ENCODE results near the gene CAPZB.
A peak's percentile ranks its signal among the peaks of the same experiment; 100 is the strongest.

Gene CAPZB

GRCh38 chr1:19352839-19353238 is 132.5 kb downstream of the CAPZB start:
- no peak for DNase-seq (ENCODE audit: low read depth in 2 of 3, low spot score in 1 of 3)

GRCh38 chr1:19351873-19352272 is 133.5 kb downstream of the CAPZB start:
- DNase-seq (ENCODE audit: low read depth in 2 of 3, low spot score in 1 of 3): no peak

GRCh38 chr1:19350566-19350965 is 134.8 kb downstream of the CAPZB start:
- DNase-seq (ENCODE audit: low read depth in 2 of 3, low spot score in 1 of 3): no peak

GRCh38 chr1:19349999-19350398 is 135.3 kb downstream of the CAPZB start:
- DNase-seq (ENCODE audit: low read depth in 2 of 3, low spot score in 1 of 3): no peak

- no peak for DNase-seq (ENCODE audit: low read depth in 2 of 3, low spot score in 1 of 3)
These were observed 136.7 kb downstream of the CAPZB start for GRCh38 chr1:19348441-19349198.

- no peak for DNase-seq (ENCODE audit: low read depth in 2 of 3, low spot score in 1 of 3)
These were observed 137.7 kb downstream of the CAPZB start for GRCh38 chr1:19347533-19348172.

GRCh38 chr1:19346026-19346425 is 139.3 kb downstream of the CAPZB start:
- no peak for DNase-seq (ENCODE audit: low read depth in 2 of 3, low spot score in 1 of 3)

GRCh38 chr1:19345391-19345790 is 139.9 kb downstream of the CAPZB start:
- DNase-seq (ENCODE audit: low read depth in 2 of 3, low spot score in 1 of 3): no peak

GRCh38 chr1:19344831-19345230 is 140.5 kb downstream of the CAPZB start:
- DNase-seq (ENCODE audit: low read depth in 2 of 3, low spot score in 1 of 3): no peak

GRCh38 chr1:19344372-19344810 is 140.9 kb downstream of the CAPZB start:
- peak in 1 of 3 donors; percentile 18 for DNase-seq (ENCODE audit: low read depth in 2 of 3, low spot score in 1 of 3)

GRCh38 chr1:19343617-19344350 is 141.6 kb downstream of the CAPZB start:
- no peak for DNase-seq (ENCODE audit: low read depth in 2 of 3, low spot score in 1 of 3)

GRCh38 chr1:19342894-19343616 is 142.3 kb downstream of the CAPZB start:
- DNase-seq (ENCODE audit: low read depth in 2 of 3, low spot score in 1 of 3): no peak

GRCh38 chr1:19342062-19342750 is 143.1 kb downstream of the CAPZB start:
- no peak for DNase-seq (ENCODE audit: low read depth in 2 of 3, low spot score in 1 of 3)

- peak; percentile 65 to 85 (median 73) for DNase-seq (ENCODE audit: low read depth in 2 of 3, low spot score in 1 of 3)
These were observed 143.9 kb downstream of the CAPZB start for GRCh38 chr1:19341201-19342061.

GRCh38 chr1:19340387-19340937 is 144.9 kb downstream of the CAPZB start:
- no peak for DNase-seq (ENCODE audit: low read depth in 2 of 3, low spot score in 1 of 3)

GRCh38 chr1:19339214-19339861 is 146.0 kb downstream of the CAPZB start:
- DNase-seq (ENCODE audit: low read depth in 2 of 3, low spot score in 1 of 3): no peak

GRCh38 chr1:19338323-19338762 is 147.0 kb downstream of the CAPZB start:
- DNase-seq (ENCODE audit: low read depth in 2 of 3, low spot score in 1 of 3): no peak

GRCh38 chr1:19337289-19337688 is 148.1 kb downstream of the CAPZB start:
- no peak for DNase-seq (ENCODE audit: low read depth in 2 of 3, low spot score in 1 of 3)

- DNase-seq (ENCODE audit: low read depth in 2 of 3, low spot score in 1 of 3): peak; percentile 43 to 58 (median 57)
These were observed 148.8 kb downstream of the CAPZB start for GRCh38 chr1:19336543-19336942.

Data from stimulated activated CD4-positive, alpha-beta T cell treated with anti-CD3 and anti-CD28 coated beads, Interleukin-12 subunit alpha, Interleukin-12 subunit beta, amount 100 ng/mL, for 48 hours (primary cell).